Esophagus (tissue), 2 donors: ENCODE data around the gene FKBP6. TPM values are rescaled to one million over a fixed set of nuclear protein-coding genes. Genes with fewer than 3 reads are reported as not detected.
A peak's percentile ranks its signal among the peaks of the same experiment; 100 is the strongest.
"Not testable (repeated sequence)": the region's sequence is repeated elsewhere in the genome, so short reads cannot be mapped to it uniquely, and the experiment has no call there.

Experiments used
- H3K27ac ChIP-seq, 2 donors: one replicate each; pipeline ENCODE4 v1.5.1; 2013; ENCODE audit warnings: low read depth in 2 of 2, mild to moderate bottlenecking in 2 of 2, inconsistent platforms in 1 of 2, low read length in 1 of 2, moderate library complexity in 1 of 2
- H3K27me3 ChIP-seq, 2 donors: one replicate each; pipeline ENCODE4 v1.6.1; 2013; ENCODE audit warnings: low read length in 2 of 2, control low read depth in 1 of 2, mild to moderate bottlenecking in 1 of 2; ENCODE audit not compliant: insufficient read depth in 2 of 2, control insufficient read depth in 1 of 2
- H3K36me3 ChIP-seq, 2 donors: one replicate each; pipeline ENCODE4 v1.6.1; 2013; ENCODE audit warnings: low read length in 1 of 2; ENCODE audit not compliant: control insufficient read depth in 2 of 2, insufficient read depth in 2 of 2
- H3K4me1 ChIP-seq, 2 donors: one replicate each; pipeline ENCODE4 v1.6.1; 2013; ENCODE audit warnings: low read length in 1 of 2; ENCODE audit not compliant: control insufficient read depth in 2 of 2, insufficient read depth in 2 of 2
- H3K4me3 ChIP-seq, 2 donors: one replicate each; pipeline ENCODE4 v1.5.1; 2013; ENCODE audit warnings: low read length in 2 of 2, mild to moderate bottlenecking in 2 of 2, low read depth in 1 of 2, moderate library complexity in 1 of 2
- H3K9me3 ChIP-seq, 2 donors: one replicate each; pipeline ENCODE4 v1.6.1; 2013; ENCODE audit warnings: mild to moderate bottlenecking in 2 of 2, low read depth in 1 of 2, low read length in 1 of 2, moderate library complexity in 1 of 2; ENCODE audit not compliant: control insufficient read depth in 2 of 2, insufficient read depth in 1 of 2
- WGBS, 2 donors: extraction: QIAGEN DNeasy Blood & Tissue Kit; methylation state at CpG; one replicate each; pipeline ENCODE4 v1.1.7; 2013; 5-methylcytosine and 5-hydroxymethylcytosine counted together
- polyA plus RNA-seq, 2 donors: library from polyadenylated mRNA; stranded (reverse); fragments of 200-250 nt; gene quantifications; one replicate each; pipeline ENCODE4 v1.2.3, GENCODE V29; 2013
- donor health status: healthy with polysubstance abuse.
- donor health status: Bipolar disorder and iron deficiency.

FKBP6 gene
- polyA plus RNA-seq, 2 donors = not detected

- Histone ChIP-seq H3K27me3 (no peaks in the 10 kb centered on the region), H3K27ac (no peak overlapping the region), H3K4me1 (peaks cover 0 to 3% of the 10 kb centered on the region in 2 donors), H3K4me3 (no peak overlapping the region), H3K9me3 (no peaks in the 10 kb centered on the region), H3K36me3 (peaks cover 6 to 20% of the 10 kb centered on the region in 2 donors)
- 92 to 95% methylated on average over 13 of the region's 13 CpGs for WGBS, 2 donors
Observed at GRCh38 chr7:73307436-73307835, 20.5 kb upstream of the FKBP6 start.

DNA sequence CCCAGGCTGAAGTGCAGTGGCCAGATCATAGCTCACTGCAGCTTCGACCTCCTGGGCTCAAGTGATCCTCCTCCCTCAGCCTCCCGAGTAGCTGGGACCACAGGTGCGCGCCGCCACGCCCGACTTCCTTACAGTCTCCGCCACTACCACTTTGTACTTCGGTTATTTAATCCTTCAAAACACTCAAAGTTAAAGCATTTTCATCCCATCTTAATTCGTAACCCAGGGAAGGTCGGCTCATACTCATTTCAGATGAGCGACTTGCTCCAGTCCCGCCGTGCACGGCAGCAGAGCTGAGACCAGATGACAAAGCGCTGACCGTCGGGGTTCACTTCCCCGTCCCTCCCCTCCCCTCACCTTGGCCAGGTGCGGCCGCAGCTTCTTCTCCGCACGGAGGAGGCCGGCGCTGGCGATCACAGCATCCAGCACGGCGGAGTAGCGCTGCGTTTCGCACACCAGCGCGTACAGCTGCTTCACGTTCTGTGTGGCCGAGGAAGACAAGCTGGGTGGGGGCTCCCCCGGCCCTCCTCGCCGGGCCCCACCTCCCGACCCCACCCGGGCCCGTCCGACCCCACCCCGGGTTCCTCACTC lies 19.8 kb upstream of the FKBP6 start:
- peak overlapping the region; percentile 82 to 90 for H3K4me3 ChIP-seq
- H3K9me3 ChIP-seq = no peaks in the 10 kb centered on the region
- peak overlapping the region; percentile 59 to 63 for H3K27ac ChIP-seq
- no peaks in the 10 kb centered on the region for H3K27me3 ChIP-seq
- H3K36me3 ChIP-seq = peaks cover 6 to 19% of the 10 kb centered on the region in 2 donors
- 11 to 12% methylated on average over 41 to 43 of the region's 43 CpGs for WGBS, 2 donors
- peaks cover 0 to 3% of the 10 kb centered on the region in 2 donors for H3K4me1 ChIP-seq

DNA sequence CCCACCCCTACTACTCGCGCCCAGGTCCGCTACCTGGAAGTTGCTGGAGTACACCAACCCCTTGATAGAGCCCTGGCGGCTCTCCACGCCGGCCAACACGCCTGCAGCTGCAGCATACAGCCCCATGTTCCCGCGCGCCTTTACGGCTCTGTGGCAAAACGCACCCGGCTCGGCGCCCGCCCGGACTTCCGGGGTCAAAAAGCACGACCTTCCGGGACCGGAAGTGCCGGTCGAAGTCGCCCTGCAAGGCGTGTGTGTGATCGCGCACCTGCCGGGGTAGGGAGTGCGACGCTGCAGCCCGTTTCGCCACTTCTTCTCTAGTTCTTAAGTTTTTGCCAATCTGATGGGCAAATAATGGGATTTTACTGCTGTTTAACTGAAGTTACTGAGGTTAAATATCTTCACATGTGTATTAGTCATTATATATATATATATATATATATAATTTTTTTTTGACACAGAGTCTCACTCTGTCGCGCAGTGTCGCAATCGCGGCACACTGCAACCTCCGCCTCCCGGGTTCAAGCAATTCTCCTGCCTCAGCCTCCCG lies 19.2 kb upstream of the FKBP6 start, which contains the start of gene NSUN5:
Gene NSUN5 (minus strand): TSS at position 162 of the 550 bp plus-strand sequence. CDS start 36 bp downstream, at position 126.
- WGBS, 2 donors = 14 to 15% methylated on average over 40 of the region's 40 CpGs
- H3K36me3 ChIP-seq = peaks cover 6 to 13% of the 10 kb centered on the region in 2 donors
- H3K9me3 ChIP-seq = no peaks in the 10 kb centered on the region
- H3K4me1 ChIP-seq = peaks cover 0 to 3% of the 10 kb centered on the region in 2 donors
- no peaks in the 10 kb centered on the region for H3K27me3 ChIP-seq
- peak within 1 kb of the TSS; percentile 59 to 63 for H3K27ac ChIP-seq
- H3K4me3 ChIP-seq = peak within 1 kb of the TSS; percentile 82 to 90

DNA sequence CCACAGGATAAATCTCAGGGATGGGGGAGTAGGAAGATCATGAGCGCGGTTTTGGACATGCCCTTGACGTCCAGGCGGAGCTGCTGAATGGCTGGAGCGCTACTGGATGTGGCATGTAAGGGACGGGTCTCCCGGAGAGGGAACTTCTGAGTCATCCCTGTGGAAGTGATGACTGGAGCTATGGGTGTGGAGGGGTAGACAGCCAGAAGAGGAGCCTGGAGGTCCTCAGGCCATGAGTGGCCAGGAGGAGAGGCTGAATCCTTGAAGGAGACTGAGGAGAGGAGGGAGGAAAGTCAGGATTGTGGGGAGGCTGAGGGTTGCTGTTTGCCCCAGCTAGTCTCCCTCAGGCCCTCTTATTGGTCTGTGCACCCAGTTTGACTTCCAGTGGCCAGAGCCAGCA lies 16.5 kb upstream of the FKBP6 start:
- 79 to 88% methylated on average over 7 of the region's 7 CpGs for WGBS, 2 donors

GRCh38 chr7:73312831-73313520 lies 15.0 kb upstream of the FKBP6 start:
- Histone ChIP-seq H3K9me3 (no peaks in the 10 kb centered on the region), H3K27ac (no peak overlapping the region), H3K4me3 (no peak overlapping the region), H3K4me1 (peaks cover 0 to 3% of the 10 kb centered on the region in 2 donors), H3K27me3 (no peaks in the 10 kb centered on the region), H3K36me3 (no peaks in the 10 kb centered on the region)
- 93 to 95% methylated on average over 47 to 48 of the region's 48 CpGs for WGBS, 2 donors

More for the DNA sequence above, 16.5 kb upstream of the FKBP6 start:
- H3K36me3 ChIP-seq, H3K27me3 ChIP-seq, H3K27ac ChIP-seq, H3K4me3 ChIP-seq, H3K4me1 ChIP-seq, H3K9me3 ChIP-seq: not testable (repeated sequence)

- WGBS, 2 donors = 74 to 91% methylated on average over 4 of the region's 4 CpGs
- Histone ChIP-seq H3K4me1 (peaks cover 0 to 3% of the 10 kb centered on the region in 2 donors), H3K36me3 (no peaks in the 10 kb centered on the region), H3K27ac (no peak overlapping the region), H3K9me3 (no peaks in the 10 kb centered on the region), H3K27me3 (no peaks in the 10 kb centered on the region), H3K4me3 (no peak overlapping the region)
Observed at GRCh38 chr7:73313521-73313906, 14.4 kb upstream of the FKBP6 start.

- Histone ChIP-seq H3K27me3 (no peaks in the 10 kb centered on the region), H3K27ac (no peak overlapping the region), H3K4me1 (no peaks in the 10 kb centered on the region), H3K9me3 (no peaks in the 10 kb centered on the region), H3K36me3 (no peaks in the 10 kb centered on the region), H3K4me3 (no peak overlapping the region)
- 87 to 89% methylated on average over 5 of the region's 5 CpGs for WGBS, 2 donors
Observed at GRCh38 chr7:73314271-73314670, 13.7 kb upstream of the FKBP6 start.

GRCh38 chr7:73316521-73316920 lies 11.4 kb upstream of the FKBP6 start:
- Histone ChIP-seq H3K4me1 (no peaks in the 10 kb centered on the region), H3K9me3 (no peaks in the 10 kb centered on the region), H3K27me3 (no peaks in the 10 kb centered on the region), H3K36me3 (no peaks in the 10 kb centered on the region), H3K4me3 (no peak overlapping the region), H3K27ac (no peak overlapping the region)
- 84% methylated on average over 9 of the region's 9 CpGs for WGBS, 2 donors

GRCh38 chr7:73318656-73319204 lies 9.2 kb upstream of the FKBP6 start:
- H3K4me1 ChIP-seq, H3K36me3 ChIP-seq, H3K9me3 ChIP-seq, H3K27me3 ChIP-seq, H3K27ac ChIP-seq, H3K4me3 ChIP-seq: not testable (repeated sequence)
- WGBS, 2 donors = 81 to 88% methylated on average over 14 to 18 of the region's 18 CpGs
